ENCODE data around the gene DOK5. TPM values are rescaled to one million over a fixed set of nuclear protein-coding genes. Genes with fewer than 3 reads are reported as not detected.

DOK5 gene
- total RNA-seq, 1 donor = not detected

- H3K4me3 ChIP-seq (ENCODE audit: low read length) = no peak overlapping the region
- no peaks in the 10 kb centered on the region for H3K9me3 ChIP-seq (ENCODE audit: low read depth, low read length)
- no peaks in the 10 kb centered on the region for H3K4me1 ChIP-seq (ENCODE audit: insufficient read depth, low read length)
- H3K27me3 ChIP-seq (ENCODE audit: insufficient read depth, low read length) = peaks cover 13% of the 10 kb centered on the region
Observed at GRCh38 chr20:54669040-54669363, 193.6 kb downstream of the DOK5 start.

GRCh38 chr20:54678253-54678652 is 202.9 kb downstream of the DOK5 start:
- Histone ChIP-seq H3K9me3 (ENCODE audit: low read depth, low read length) (no peaks in the 10 kb centered on the region), H3K4me1 (ENCODE audit: insufficient read depth, low read length) (no peaks in the 10 kb centered on the region), H3K4me3 (ENCODE audit: low read length) (no peak overlapping the region), H3K27me3 (ENCODE audit: insufficient read depth, low read length) (no peaks in the 10 kb centered on the region)

GRCh38 chr20:54680439-54680838 is 205.0 kb downstream of the DOK5 start:
- H3K4me3 ChIP-seq (ENCODE audit: low read length) = no peak overlapping the region
- no peaks in the 10 kb centered on the region for H3K4me1 ChIP-seq (ENCODE audit: insufficient read depth, low read length)
- no peaks in the 10 kb centered on the region for H3K27me3 ChIP-seq (ENCODE audit: insufficient read depth, low read length)
- H3K9me3 ChIP-seq (ENCODE audit: low read depth, low read length) = no peaks in the 10 kb centered on the region

- Histone ChIP-seq H3K4me1 (ENCODE audit: insufficient read depth, low read length) (no peaks in the 10 kb centered on the region), H3K4me3 (ENCODE audit: low read length) (no peak overlapping the region), H3K27me3 (ENCODE audit: insufficient read depth, low read length) (no peaks in the 10 kb centered on the region), H3K9me3 (ENCODE audit: low read depth, low read length) (no peaks in the 10 kb centered on the region)
Observed at GRCh38 chr20:54680872-54681619, 205.7 kb downstream of the DOK5 start.

- Histone ChIP-seq H3K9me3 (ENCODE audit: low read depth, low read length) (no peaks in the 10 kb centered on the region), H3K27me3 (ENCODE audit: insufficient read depth, low read length) (no peaks in the 10 kb centered on the region), H3K4me3 (ENCODE audit: low read length) (no peak overlapping the region), H3K4me1 (ENCODE audit: insufficient read depth, low read length) (no peaks in the 10 kb centered on the region)
Observed at GRCh38 chr20:54681869-54682268, 206.5 kb downstream of the DOK5 start.

GRCh38 chr20:54688476-54688875 is 213.1 kb downstream of the DOK5 start:
- Histone ChIP-seq H3K27me3 (ENCODE audit: insufficient read depth, low read length) (no peaks in the 10 kb centered on the region), H3K9me3 (ENCODE audit: low read depth, low read length) (no peaks in the 10 kb centered on the region), H3K4me1 (ENCODE audit: insufficient read depth, low read length) (no peaks in the 10 kb centered on the region), H3K4me3 (ENCODE audit: low read length) (no peak overlapping the region)

GRCh38 chr20:54690323-54690722 is 214.9 kb downstream of the DOK5 start:
- no peaks in the 10 kb centered on the region for H3K9me3 ChIP-seq (ENCODE audit: low read depth, low read length)
- no peaks in the 10 kb centered on the region for H3K4me1 ChIP-seq (ENCODE audit: insufficient read depth, low read length)
- no peaks in the 10 kb centered on the region for H3K27me3 ChIP-seq (ENCODE audit: insufficient read depth, low read length)
- H3K4me3 ChIP-seq (ENCODE audit: low read length) = no peak overlapping the region

- Histone ChIP-seq H3K27me3 (ENCODE audit: insufficient read depth, low read length) (no peaks in the 10 kb centered on the region), H3K9me3 (ENCODE audit: low read depth, low read length) (no peaks in the 10 kb centered on the region), H3K4me3 (ENCODE audit: low read length) (no peak overlapping the region)
Observed at GRCh38 chr20:54691327-54691726, 215.9 kb downstream of the DOK5 start.

GRCh38 chr20:54692168-54692887 is 216.9 kb downstream of the DOK5 start:
- H3K4me3 ChIP-seq (ENCODE audit: low read length) = no peak overlapping the region
- no peaks in the 10 kb centered on the region for H3K4me1 ChIP-seq (ENCODE audit: insufficient read depth, low read length)
- H3K9me3 ChIP-seq (ENCODE audit: low read depth, low read length) = no peaks in the 10 kb centered on the region
- no peaks in the 10 kb centered on the region for H3K27me3 ChIP-seq (ENCODE audit: insufficient read depth, low read length)

More at GRCh38 chr20:54691327-54691726, 215.9 kb downstream of the DOK5 start:
- H3K4me1 ChIP-seq (ENCODE audit: insufficient read depth, low read length) = no peaks in the 10 kb centered on the region

- Histone ChIP-seq H3K4me1 (ENCODE audit: insufficient read depth, low read length) (no peaks in the 10 kb centered on the region), H3K4me3 (ENCODE audit: low read length) (no peak overlapping the region), H3K9me3 (ENCODE audit: low read depth, low read length) (no peaks in the 10 kb centered on the region), H3K27me3 (ENCODE audit: insufficient read depth, low read length) (no peaks in the 10 kb centered on the region)
Observed at GRCh38 chr20:54694516-54694915, 219.1 kb downstream of the DOK5 start.

- Histone ChIP-seq H3K4me3 (ENCODE audit: low read length) (no peak overlapping the region), H3K9me3 (ENCODE audit: low read depth, low read length) (no peaks in the 10 kb centered on the region), H3K4me1 (ENCODE audit: insufficient read depth, low read length) (no peaks in the 10 kb centered on the region), H3K27me3 (ENCODE audit: insufficient read depth, low read length) (no peaks in the 10 kb centered on the region)
Observed at GRCh38 chr20:54698373-54698772, 223.0 kb downstream of the DOK5 start.

Measured in mononuclear cell (primary cell).